Fibroblast of pulmonary artery (primary cell): ENCODE results near the gene SPOP.

Source experiments
- DNase-seq: peaks from one replicate; pipeline ENCODE4 v3.0.0-alpha.2; 2010; ENCODE audit warnings: low read depth
- H3K4me3 ChIP-seq: replicated peaks from 2 replicates; pipeline ENCODE4 v1.5.1; 2011; ENCODE audit warnings: low read depth, mild to moderate bottlenecking, control low read depth, low read length, moderate library complexity
- CTCF ChIP-seq: IDR thresholded peaks from 2 replicates; pipeline ENCODE4 v1.5.1; 2011; ENCODE audit warnings: mild to moderate bottlenecking, control low read depth, low read length, inconsistent platforms; ENCODE audit errors: missing control alignments

The SPOP gene

GRCh38 chr17:49695698-49696232, 17.9 kb upstream of the SPOP start:
- TF ChIP-seq CTCF, result no peak
- H3K4me3 ChIP-seq, result no peak overlapping the region
- no peak for DNase-seq

GRCh38 chr17:49694847-49695697, 17.2 kb upstream of the SPOP start:
- no peak overlapping the region for H3K4me3 ChIP-seq
- DNase-seq, result peak; percentile 41
- TF ChIP-seq CTCF, result peak; percentile 88

GRCh38 chr17:49692751-49693150, 14.9 kb upstream of the SPOP start:
- no peak overlapping the region for H3K4me3 ChIP-seq
- DNase-seq, result no peak
- no peak for TF ChIP-seq CTCF

GRCh38 chr17:49691677-49692191, 13.8 kb upstream of the SPOP start:
- H3K4me3 ChIP-seq, result no peak overlapping the region
- DNase-seq, result no peak
- TF ChIP-seq CTCF, result no peak

- DNase-seq, result peak; percentile 82
- TF ChIP-seq CTCF, result no peak
- no peak overlapping the region for H3K4me3 ChIP-seq
These were observed 13.3 kb upstream of the SPOP start for GRCh38 chr17:49691086-49691676.

GRCh38 chr17:49690256-49690655, 12.4 kb upstream of the SPOP start:
- H3K4me3 ChIP-seq, result no peak overlapping the region
- DNase-seq, result no peak
- TF ChIP-seq CTCF, result no peak
